Measurements from ENCODE around the gene NFATC3.

DNA sequence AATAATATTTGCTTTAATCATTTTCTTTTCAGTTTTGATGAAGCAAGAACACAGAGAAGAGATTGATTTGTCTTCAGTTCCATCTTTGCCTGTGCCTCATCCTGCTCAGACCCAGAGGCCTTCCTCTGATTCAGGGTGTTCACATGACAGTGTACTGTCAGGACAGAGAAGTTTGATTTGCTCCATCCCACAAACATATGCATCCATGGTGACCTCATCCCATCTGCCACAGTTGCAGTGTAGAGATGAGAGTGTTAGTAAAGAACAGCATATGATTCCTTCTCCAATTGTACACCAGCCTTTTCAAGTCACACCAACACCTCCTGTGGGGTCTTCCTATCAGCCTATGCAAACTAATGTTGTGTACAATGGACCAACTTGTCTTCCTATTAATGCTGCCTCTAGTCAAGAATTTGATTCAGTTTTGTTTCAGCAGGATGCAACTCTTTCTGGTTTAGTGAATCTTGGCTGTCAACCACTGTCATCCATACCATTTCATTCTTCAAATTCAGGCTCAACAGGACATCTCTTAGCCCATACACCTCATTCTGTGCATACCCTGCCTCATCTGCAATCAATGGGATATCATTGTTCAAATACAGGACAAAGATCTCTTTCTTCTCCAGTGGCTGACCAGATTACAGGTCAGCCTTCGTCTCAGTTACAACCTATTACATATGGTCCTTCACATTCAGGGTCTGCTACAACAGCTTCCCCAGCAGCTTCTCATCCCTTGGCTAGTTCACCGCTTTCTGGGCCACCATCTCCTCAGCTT, 105.8 kb downstream of the NFATC3 start:
- TF ChIP-seq, protein P1, sequence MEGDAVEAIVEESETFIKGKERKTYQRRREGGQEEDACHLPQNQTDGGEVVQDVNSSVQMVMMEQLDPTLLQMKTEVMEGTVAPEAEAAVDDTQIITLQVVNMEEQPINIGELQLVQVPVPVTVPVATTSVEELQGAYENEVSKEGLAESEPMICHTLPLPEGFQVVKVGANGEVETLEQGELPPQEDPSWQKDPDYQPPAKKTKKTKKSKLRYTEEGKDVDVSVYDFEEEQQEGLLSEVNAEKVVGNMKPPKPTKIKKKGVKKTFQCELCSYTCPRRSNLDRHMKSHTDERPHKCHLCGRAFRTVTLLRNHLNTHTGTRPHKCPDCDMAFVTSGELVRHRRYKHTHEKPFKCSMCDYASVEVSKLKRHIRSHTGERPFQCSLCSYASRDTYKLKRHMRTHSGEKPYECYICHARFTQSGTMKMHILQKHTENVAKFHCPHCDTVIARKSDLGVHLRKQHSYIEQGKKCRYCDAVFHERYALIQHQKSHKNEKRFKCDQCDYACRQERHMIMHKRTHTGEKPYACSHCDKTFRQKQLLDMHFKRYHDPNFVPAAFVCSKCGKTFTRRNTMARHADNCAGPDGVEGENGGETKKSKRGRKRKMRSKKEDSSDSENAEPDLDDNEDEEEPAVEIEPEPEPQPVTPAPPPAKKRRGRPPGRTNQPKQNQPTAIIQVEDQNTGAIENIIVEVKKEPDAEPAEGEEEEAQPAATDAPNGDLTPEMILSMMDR (IDR thresholded peaks at IDR 0.05): no peak
- TF ChIP-seq POLR2A (IDR thresholded peaks at IDR 0.05): no peak
